HG03457 (cell line): ENCODE measurements around the gene EIF2S3B.
A peak's percentile ranks its signal among the peaks of the same experiment; 100 is the strongest.
"Not testable (repeated sequence)": the region's sequence is repeated elsewhere in the genome, so short reads cannot be mapped to it uniquely, and the experiment has no call there.

Experiments
- ATAC-seq: cut with Tn5 transposase; IDR thresholded peaks from one replicate; pipeline ENCODE4 v1.9.1; 2021; ENCODE audit warnings: moderate number of reproducible peaks; ENCODE audit not compliant: unreplicated experiment

EIF2S3B gene

GRCh38 chr12:10505620-10506019 is at the start of gene EIF2S3B:
EIF2S3B (plus strand) TSS chr12:10505890; CDS start chr12:10505903, 13 bp downstream.
- no peak for ATAC-seq

GRCh38 chr12:10456856-10457255 is 48.8 kb upstream of the EIF2S3B start:
- ATAC-seq, result no peak

GRCh38 chr12:10457760-10458159 is 47.9 kb upstream of the EIF2S3B start:
- ATAC-seq, result no peak

GRCh38 chr12:10466311-10466710 is 39.4 kb upstream of the EIF2S3B start:
- ATAC-seq, result no peak

GRCh38 chr12:10469701-10470100 is 36.0 kb upstream of the EIF2S3B start:
- no peak for ATAC-seq

- ATAC-seq, result not testable (repeated sequence)
These were observed 32.9 kb upstream of the EIF2S3B start for GRCh38 chr12:10472808-10473207.

- ATAC-seq, result not testable (repeated sequence)
These were observed 23.8 kb upstream of the EIF2S3B start for GRCh38 chr12:10481901-10482300.

- ATAC-seq, result not testable (repeated sequence)
These were observed 18.4 kb upstream of the EIF2S3B start for GRCh38 chr12:10487328-10487727.

GRCh38 chr12:10491766-10492165 is 13.9 kb upstream of the EIF2S3B start:
- no peak for ATAC-seq

- no peak for ATAC-seq
These were observed 8.1 kb upstream of the EIF2S3B start for GRCh38 chr12:10497602-10498001.

- ATAC-seq, result no peak
These were observed 7.6 kb upstream of the EIF2S3B start for GRCh38 chr12:10498042-10498441.

GRCh38 chr12:10501030-10501429 is 4.7 kb upstream of the EIF2S3B start:
- no peak for ATAC-seq

- no peak for ATAC-seq
These were observed 2.2 kb upstream of the EIF2S3B start for GRCh38 chr12:10503460-10503859.

GRCh38 chr12:10511756-10512355 is 6.2 kb downstream of the EIF2S3B start:
- ATAC-seq, result no peak

GRCh38 chr12:10512798-10513197 is 7.1 kb downstream of the EIF2S3B start:
- no peak for ATAC-seq

GRCh38 chr12:10521555-10521954 is 15.9 kb downstream of the EIF2S3B start:
- no peak for ATAC-seq

GRCh38 chr12:10528174-10528953 is 22.7 kb downstream of the EIF2S3B start:
- ATAC-seq, result no peak

GRCh38 chr12:10529603-10530002 is 23.9 kb downstream of the EIF2S3B start:
- ATAC-seq, result no peak

GRCh38 chr12:10537721-10538120 is 32.0 kb downstream of the EIF2S3B start:
- ATAC-seq, result no peak

GRCh38 chr12:10540776-10541205 is 35.1 kb downstream of the EIF2S3B start:
- peak; percentile 93 for ATAC-seq

GRCh38 chr12:10543499-10543898 is 37.8 kb downstream of the EIF2S3B start:
- no peak for ATAC-seq

- no peak for ATAC-seq
These were observed 45.7 kb downstream of the EIF2S3B start for GRCh38 chr12:10551375-10551774.
